ENCODE measurements around the gene MYLK. TPM values are rescaled to one million over a fixed set of nuclear protein-coding genes. Genes with fewer than 3 reads are reported as not detected.
"Not testable (repeated sequence)": the region's sequence is repeated elsewhere in the genome, so short reads cannot be mapped to it uniquely, and the experiment has no call there.

MYLK gene
- 100 to 1,000 TPM; 148 to 187 (median 154) TPM for polyA plus RNA-seq (ENCODE audit: insufficient read length in 3 of 3)

GRCh38 chr3:123884203-123884831 lies at the start of gene MYLK:
Gene MYLK (minus strand): TSS chr3:123884332. CDS start chr3:123793841, 90,491 bp downstream.
- peak; percentile 40 to 67 (median 56) for DNase-seq (ENCODE audit: low read depth in 3 of 3, low spot score in 2 of 3)

GRCh38 chr3:123930445-123930844 lies 46.3 kb upstream of the MYLK start:
- no peak for DNase-seq (ENCODE audit: low read depth in 3 of 3, low spot score in 2 of 3)

GRCh38 chr3:123929325-123929724 lies 45.2 kb upstream of the MYLK start:
- DNase-seq (ENCODE audit: low read depth in 3 of 3, low spot score in 2 of 3): no peak

DNA sequence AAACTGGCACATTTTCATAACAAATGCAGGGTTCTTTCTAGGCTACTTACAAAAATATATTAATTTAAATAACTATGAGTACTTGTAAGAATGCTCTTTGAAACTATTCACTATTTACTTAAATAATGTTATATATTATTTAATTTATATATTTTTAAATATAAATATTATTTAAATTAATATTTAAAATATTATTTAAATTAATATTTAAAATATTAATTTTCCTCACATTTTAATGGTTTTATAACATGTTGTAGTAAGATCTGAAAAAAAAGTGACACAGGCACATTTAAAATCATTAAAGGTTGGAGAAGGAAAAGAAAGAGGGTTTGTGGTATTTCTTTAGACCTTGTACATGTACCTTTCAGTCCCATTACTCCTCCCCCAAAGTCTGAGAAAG lies 42.3 kb upstream of the MYLK start:
- DNase-seq (ENCODE audit: low read depth in 3 of 3, low spot score in 2 of 3): no peak

DNA sequence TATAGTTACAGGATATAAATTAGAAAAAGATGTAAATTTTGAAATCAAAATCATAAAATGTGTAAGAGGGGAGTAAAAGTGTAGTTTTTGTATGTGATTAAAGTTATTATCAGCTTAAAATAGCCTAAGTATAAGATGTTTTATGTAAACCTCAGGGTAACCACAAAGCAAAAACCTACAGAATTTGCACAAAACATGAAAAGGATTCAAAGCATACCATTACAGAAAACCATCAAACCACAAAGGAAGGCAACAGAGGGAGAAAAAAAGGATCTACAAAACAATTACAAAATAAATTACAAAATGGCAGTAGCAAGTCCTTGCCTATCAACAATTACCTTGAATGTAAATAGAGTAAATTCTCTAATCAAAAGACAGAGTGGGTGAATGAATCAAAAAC lies 36.7 kb upstream of the MYLK start:
- no peak for DNase-seq (ENCODE audit: low read depth in 3 of 3, low spot score in 2 of 3)

DNA sequence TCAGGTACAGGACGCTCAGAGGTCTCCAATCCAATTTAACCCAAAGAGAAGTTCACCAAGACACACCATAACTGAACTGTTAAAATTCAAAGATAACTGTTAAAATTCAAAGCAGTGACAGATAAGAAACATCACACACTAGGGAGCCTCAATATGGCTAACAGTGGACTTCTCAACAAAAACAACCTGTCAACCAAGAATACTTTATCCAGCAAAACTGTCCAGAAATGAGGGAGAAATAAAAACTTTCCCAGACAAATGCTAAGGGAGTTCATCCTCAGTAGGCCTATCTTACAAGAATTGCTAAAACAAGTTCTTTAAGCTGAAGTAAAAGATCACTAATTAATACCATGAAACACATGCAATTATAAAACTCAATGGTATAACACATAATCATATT lies 36.3 kb upstream of the MYLK start:
- DNase-seq (ENCODE audit: low read depth in 3 of 3, low spot score in 2 of 3): no peak

- no peak for DNase-seq (ENCODE audit: low read depth in 3 of 3, low spot score in 2 of 3)
Observed at GRCh38 chr3:123919353-123919752, 35.2 kb upstream of the MYLK start.

GRCh38 chr3:123914829-123915228 lies 30.7 kb upstream of the MYLK start:
- no peak for DNase-seq (ENCODE audit: low read depth in 3 of 3, low spot score in 2 of 3)

DNA sequence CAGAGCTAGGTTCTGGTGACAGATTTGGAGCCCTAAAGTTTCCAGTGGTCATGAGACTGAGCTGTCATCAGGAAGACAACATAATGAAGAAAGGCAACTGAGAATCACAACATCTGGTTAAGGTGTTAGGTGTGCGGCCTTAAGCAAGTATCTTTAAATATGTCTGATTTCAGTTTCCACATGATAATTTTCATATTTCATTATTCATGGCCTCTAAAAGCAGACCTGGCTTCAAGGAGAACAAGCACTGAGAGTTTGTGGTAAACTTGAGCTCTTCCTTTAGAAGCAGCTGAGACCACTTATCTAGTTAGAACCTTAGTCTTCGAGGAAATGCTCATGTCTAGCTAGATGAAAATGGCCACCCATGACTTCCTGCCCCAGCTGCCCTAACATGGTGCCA lies 25.7 kb upstream of the MYLK start:
- DNase-seq (ENCODE audit: low read depth in 3 of 3, low spot score in 2 of 3): no peak

DNA sequence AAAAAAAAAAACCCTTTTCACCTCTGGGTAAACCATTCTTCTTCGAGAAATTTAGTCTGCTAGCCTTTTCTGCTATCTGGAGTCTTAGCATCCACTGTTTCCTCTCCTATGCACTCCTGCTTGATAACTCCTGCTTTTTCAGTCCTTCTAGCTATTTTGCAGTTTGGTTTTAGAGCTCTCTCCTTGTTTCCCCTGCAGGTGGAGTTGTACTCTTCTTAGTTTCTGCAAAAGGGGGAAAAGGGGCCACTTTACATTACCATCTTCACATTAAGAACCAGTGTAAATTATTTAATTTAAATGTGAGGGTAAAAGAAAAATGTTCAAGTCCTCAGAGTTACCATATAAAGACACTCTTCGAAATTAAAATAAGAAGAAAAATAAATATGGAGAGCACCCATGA lies 23.6 kb upstream of the MYLK start:
- no peak for DNase-seq (ENCODE audit: low read depth in 3 of 3, low spot score in 2 of 3)

GRCh38 chr3:123899300-123899865 lies 15.3 kb upstream of the MYLK start:
- no peak for DNase-seq (ENCODE audit: low read depth in 3 of 3, low spot score in 2 of 3)

- no peak for DNase-seq (ENCODE audit: low read depth in 3 of 3, low spot score in 2 of 3)
Observed at GRCh38 chr3:123893012-123893411, 8.9 kb upstream of the MYLK start.

GRCh38 chr3:123892195-123892594 lies 8.1 kb upstream of the MYLK start:
- DNase-seq (ENCODE audit: low read depth in 3 of 3, low spot score in 2 of 3): no peak

DNA sequence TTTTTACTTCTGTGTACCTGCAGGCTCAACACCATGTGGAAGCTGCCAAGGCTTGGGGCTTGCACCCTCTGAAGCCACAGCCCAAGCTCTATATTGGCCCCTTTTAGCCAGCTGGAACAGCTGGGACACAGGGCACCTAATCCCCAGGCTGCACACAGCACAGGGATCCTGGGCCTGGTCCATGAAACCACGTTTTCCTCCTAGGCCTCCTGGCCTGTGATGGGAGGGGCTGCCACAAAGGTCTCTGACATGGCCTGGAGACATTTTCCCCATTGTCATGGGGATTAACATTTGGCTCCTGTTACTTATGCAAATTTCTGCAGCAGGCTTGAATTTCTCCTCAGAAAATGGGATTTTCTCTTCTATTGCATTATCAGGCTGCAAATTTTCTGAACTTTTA lies 6.9 kb upstream of the MYLK start:
- not testable (repeated sequence) for DNase-seq (ENCODE audit: low read depth in 3 of 3, low spot score in 2 of 3)

DNA sequence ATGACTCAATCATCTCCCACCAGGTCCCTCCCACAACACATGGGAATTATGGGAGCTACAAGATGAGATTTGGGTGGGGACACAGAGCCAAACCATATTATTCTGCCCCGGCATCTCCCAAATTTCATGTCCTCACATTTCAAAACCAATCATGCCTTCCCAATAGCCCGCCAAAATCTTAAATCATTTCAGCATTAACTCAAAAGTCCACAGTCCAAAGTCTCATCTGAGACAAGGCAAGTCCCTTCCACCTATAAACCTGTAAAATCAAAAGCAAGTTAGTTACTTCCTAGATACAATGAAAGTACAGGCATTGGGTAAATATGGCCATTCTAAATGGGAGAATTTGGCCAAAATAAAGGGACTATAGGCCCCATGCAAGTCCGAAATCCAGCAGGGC lies 6.0 kb upstream of the MYLK start:
- not testable (repeated sequence) for DNase-seq (ENCODE audit: low read depth in 3 of 3, low spot score in 2 of 3)

- no peak for DNase-seq (ENCODE audit: low read depth in 3 of 3, low spot score in 2 of 3)
Observed at GRCh38 chr3:123884993-123885392, 861 bp upstream of the MYLK start.

- DNase-seq (ENCODE audit: low read depth in 3 of 3, low spot score in 2 of 3): no peak
Observed at GRCh38 chr3:123883701-123884202, 380 bp downstream of the MYLK start.

GRCh38 chr3:123883111-123883510 lies 1.0 kb downstream of the MYLK start:
- DNase-seq (ENCODE audit: low read depth in 3 of 3, low spot score in 2 of 3): no peak

- no peak for DNase-seq (ENCODE audit: low read depth in 3 of 3, low spot score in 2 of 3)
Observed at GRCh38 chr3:123881771-123882170, 2.4 kb downstream of the MYLK start.

DNA sequence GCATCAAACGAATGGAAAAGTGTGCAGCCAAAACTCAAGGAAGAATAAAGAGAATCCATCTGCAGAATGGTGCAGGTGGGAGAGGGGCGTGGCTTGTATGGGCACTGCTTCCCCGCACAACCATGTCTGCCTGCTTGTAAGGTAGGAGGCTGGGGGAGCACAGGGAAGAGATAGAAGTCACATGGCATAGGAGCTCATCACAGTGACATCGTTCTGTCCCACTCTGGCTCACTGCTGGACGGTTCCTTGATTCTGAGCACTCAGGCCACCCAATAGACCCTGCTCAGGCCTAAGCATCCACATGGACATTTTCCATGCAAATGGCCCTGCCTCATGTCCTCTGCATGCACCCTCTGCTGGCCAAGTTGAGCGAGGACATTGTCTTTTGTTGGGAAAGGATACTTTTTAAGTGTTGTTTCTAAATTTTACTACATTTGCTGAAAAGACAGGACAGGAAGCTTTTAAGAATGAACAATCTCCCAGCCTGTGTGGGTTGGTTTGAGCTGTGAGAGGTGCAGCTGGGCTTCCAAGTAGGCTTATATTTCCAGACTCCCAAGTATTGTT lies 3.1 kb downstream of the MYLK start:
- DNase-seq (ENCODE audit: low read depth in 3 of 3, low spot score in 2 of 3): no peak

DNA sequence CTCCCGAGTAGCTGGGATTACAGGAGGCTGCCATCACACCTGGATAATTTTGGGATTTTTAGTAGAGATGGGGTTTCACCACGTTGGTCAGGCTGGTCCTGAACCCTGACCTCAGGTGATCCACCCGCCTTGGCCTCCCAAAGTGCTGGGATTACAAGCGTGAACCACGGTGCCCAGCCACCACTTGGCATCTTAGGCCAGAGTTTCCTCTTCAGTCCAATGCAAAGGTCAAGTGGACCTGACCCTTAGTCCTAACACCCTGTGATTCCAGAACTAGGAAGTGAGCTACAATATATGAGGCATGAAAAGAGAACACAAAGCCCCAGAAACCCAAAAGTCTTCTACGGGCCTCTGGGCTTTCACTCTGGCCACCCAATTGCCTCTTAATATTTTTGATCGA lies 5.3 kb downstream of the MYLK start:
- no peak for DNase-seq (ENCODE audit: low read depth in 3 of 3, low spot score in 2 of 3)

- DNase-seq (ENCODE audit: low read depth in 3 of 3, low spot score in 2 of 3): no peak
Observed at GRCh38 chr3:123877965-123878364, 6.2 kb downstream of the MYLK start.

Data from right renal cortex interstitium (tissue), 3 donors.